Heart right ventricle (tissue), 16 donors: ENCODE results near the gene ADD2. TPM values are rescaled to one million over a fixed set of nuclear protein-coding genes. Genes with fewer than 3 reads are reported as not detected.

ENCODE experiments used
- ATAC-seq, 8 donors: fragments of 200-7000 bp; cut with Tn5 transposase; one replicate each; pipeline ENCODE4 v1.9.1; 2020; ENCODE audit warnings: mild to moderate bottlenecking in 8 of 8, moderate library complexity in 8 of 8, moderate number of reproducible peaks in 1 of 8
- DNase-seq, 2 donors: peaks; one replicate each; pipeline ENCODE4 v3.0.0-alpha.2; 2020
- H3K27ac ChIP-seq, 10 donors: fragments of 200-600 bp; sonication (generic) in 2 of 10; one replicate each; pipeline versions ENCODE4 v1.5.0 to v1.8.0; 2020 to 2022; ENCODE audit warnings: mild to moderate bottlenecking in 3 of 10
- H3K27me3 ChIP-seq, 7 donors: fragments of 200-600 bp; one replicate each; pipeline ENCODE4 v1.8.0; 2021 to 2022; ENCODE audit warnings: mild to moderate bottlenecking in 2 of 7
- H3K36me3 ChIP-seq, 9 donors: fragments of 200-600 bp; sonication (generic) in 1 of 9; one replicate each; pipeline versions ENCODE4 v1.5.0 to v1.8.0; 2020 to 2022; ENCODE audit warnings: mild to moderate bottlenecking in 2 of 9
- H3K4me1 ChIP-seq, 9 donors: fragments of 200-600 bp; sonication (generic) in 1 of 9; one replicate each; pipeline versions ENCODE4 v1.5.0 to v1.8.0; 2020 to 2022; ENCODE audit warnings: mild to moderate bottlenecking in 4 of 9
- H3K4me3 ChIP-seq, 10 donors: fragments of 200-600 bp; sonication (generic) in 2 of 10; one replicate each; pipeline versions ENCODE4 v1.5.0 to v1.8.0; 2020 to 2022; ENCODE audit warnings: mild to moderate bottlenecking in 7 of 10, moderate library complexity in 2 of 10
- H3K9me3 ChIP-seq, 11 donors: fragments of 200-600 bp in 10 of 11; sonication (generic) in 2 of 11; one replicate each; pipeline versions ENCODE4 v1.5.0 to v1.8.0; 2013 to 2022; ENCODE audit warnings: mild to moderate bottlenecking in 2 of 11, control low read depth in 1 of 11, moderate library complexity in 1 of 11
- CTCF ChIP-seq, 9 donors: fragments of 200-600 bp; sonication (generic) in 2 of 9; IDR thresholded peaks; one replicate each; pipeline versions ENCODE4 v1.5.0 to v1.8.0; 2021 to 2022; ENCODE audit warnings: antibody characterized with exemption in 9 of 9, mild to moderate bottlenecking in 5 of 9, moderate library complexity in 1 of 9
- WGBS, 2 donors: extraction: QIAGEN DNeasy Blood & Tissue Kit; methylation state at CpG; one replicate each; pipeline ENCODE4 v1.1.7; 2013; ENCODE audit warnings: inconsistent platforms in 1 of 2; 5-methylcytosine and 5-hydroxymethylcytosine counted together
- intact Hi-C, 10 donors: fragments of 100-400 bp; cut with DNase I; formaldehyde crosslinking; loops; one replicate each; pipeline versions ENCODE4 v1.11.1 to v1.14.2; 2022
- polyA plus RNA-seq, 2 donors: library from polyadenylated mRNA; stranded (reverse); fragments of 200-250 nt; gene quantifications; one replicate each; pipeline ENCODE4 v1.2.3, GENCODE V29; 2013
- total RNA-seq, 10 donors: library from RNA; stranded (reverse); fragmentation: NEBNext Ultra II Directional in 3 of 10; extraction: Animal tissue kit (Norgen Biotek cat#: 25700) in 3 of 10; gene quantifications; one replicate each; pipeline versions ENCODE4 v1.2.1 to v1.2.4, GENCODE V29; 2021 to 2023
- donor health status: Arrhythmogenic right ventricular cardiomyopathy.
- donor health status: ischemic (EF 13 %, LVEDD 7.1; RV severe dilation, severe dysfunction).
- donor health status: healthy with polysubstance abuse.
- donor health status: DM: no; HTN: yes; CAD: no.
- donor health status: DM: no; HTN: no; CAD: no.
- donor health status: ischemic (EF 25% LVEDD 6.9; RV normal size, moderate dysfunction).
- donor health status: ischemic (EF 25% LVEDD 5.7; RV mildly dilated, moderate dysfunction).
- donor health status: healthy.
- donor health status: DM: yes; HTN: yes; CAD: no.
- donor health status: Ischemic cardiomyopathy.
- donor health status: ischemic (EF 35%, LVEDD 5.7; RV mildly dilated, moderate dysfunction).
- donor health status: nonischemic (EF 11% LVEDD 7.7; RV severe dilation, severe dysfunction).
- donor health status: DM: yes; HTN: yes; CAD: no.
- donor health status: PGD.
- donor health status: ischemic (EF 29% LVEDD 5.4; RV normal size, mild dysfunction).
- donor health status: nonischemic (EF 23%, LVEDD 6.1; RV moderate dilation, normal function).

The ADD2 gene
- total and polyA plus RNA-seq, 12 donors: 0.16 to 5.7 (median 2.2) TPM

GRCh38 chr2:70674636-70675430 is 93.2 kb downstream of the ADD2 start:
- 95 to 96% methylated on average over 11 of the region's 11 CpGs for WGBS, 2 donors
- Histone ChIP-seq H3K9me3 (no peaks in the 10 kb centered on the region), H3K4me1 (peaks cover 0 to 14% (median 4%) of the 10 kb centered on the region in 9 donors), H3K4me3 (no peak overlapping the region), H3K36me3 (peaks cover 0 to 3% (median 0%) of the 10 kb centered on the region in 9 donors), H3K27me3 (no peaks in the 10 kb centered on the region), H3K27ac (no peak overlapping the region)
- TF ChIP-seq CTCF (IDR thresholded peaks at IDR 0.05): no peak
- ATAC-seq: no peak
- intact Hi-C loops: no loop called here
- DNase-seq: no peak

- DNase-seq (no peak), ATAC-seq (no peak)
- no peak for TF ChIP-seq CTCF (IDR thresholded peaks at IDR 0.05)
- Histone ChIP-seq H3K4me1 (no peaks in the 10 kb centered on the region), H3K9me3 (no peaks in the 10 kb centered on the region), H3K36me3 (peaks cover 0 to 3% (median 0%) of the 10 kb centered on the region in 9 donors), H3K27me3 (no peaks in the 10 kb centered on the region), H3K4me3 (no peak overlapping the region), H3K27ac (no peak overlapping the region)
- intact Hi-C loops: no loop called here
- 72% methylated on average over 7 of the region's 7 CpGs for WGBS, 2 donors
Measured at GRCh38 chr2:70673041-70673647, 94.9 kb downstream of the ADD2 start.

- H3K9me3 ChIP-seq: no peaks in the 10 kb centered on the region
- H3K4me1 ChIP-seq: no peaks in the 10 kb centered on the region
- DNase-seq (no peak), ATAC-seq (no peak)
- intact Hi-C loops: no loop called here
- no peaks in the 10 kb centered on the region for H3K27me3 ChIP-seq
- no peak for TF ChIP-seq CTCF (IDR thresholded peaks at IDR 0.05)
- no peak overlapping the region for H3K4me3 ChIP-seq
- 91 to 92% methylated on average over 7 of the region's 7 CpGs for WGBS, 2 donors
- no peak overlapping the region for H3K27ac ChIP-seq
- no peaks in the 10 kb centered on the region for H3K36me3 ChIP-seq
Measured at GRCh38 chr2:70671092-70671675, 96.8 kb downstream of the ADD2 start.

GRCh38 chr2:70670626-70671025 is 97.4 kb downstream of the ADD2 start:
- Histone ChIP-seq H3K36me3 (no peaks in the 10 kb centered on the region), H3K27me3 (no peaks in the 10 kb centered on the region), H3K4me3 (no peak overlapping the region), H3K4me1 (no peaks in the 10 kb centered on the region), H3K27ac (no peak overlapping the region), H3K9me3 (no peaks in the 10 kb centered on the region)
- intact Hi-C loops: no loop called here
- WGBS, 2 donors: 86 to 87% methylated on average over 3 of the region's 3 CpGs
- ATAC-seq: no peak
- DNase-seq: no peak
- TF ChIP-seq CTCF (IDR thresholded peaks at IDR 0.05): no peak
